Neural progenitor cell (in vitro differentiated cells): ENCODE data around the gene FOXA1. TPM values are rescaled to one million over a fixed set of nuclear protein-coding genes. Genes with fewer than 3 reads are reported as not detected.

ENCODE experiments used
- DNase-seq: peaks from one replicate; pipeline ENCODE4 v3.0.0-alpha.2; 2016; ENCODE audit warnings: low spot score
- H2AFZ ChIP-seq: fragments of 200-600 bp; sonication (generic); replicated peaks from 2 replicates; pipeline ENCODE4 v1.6.1; 2016; ENCODE audit warnings: antibody characterized with exemption
- H3F3A ChIP-seq: fragments of 200-600 bp; sonication (generic); 2 replicates; pipeline ENCODE4 v1.6.1; 2016; ENCODE audit warnings: antibody characterized with exemption, low read depth
- H3K27ac ChIP-seq: fragments of 200-600 bp; sonication (generic); 2 replicates; pipeline ENCODE4 v1.5.1; 2016; ENCODE audit warnings: mild to moderate bottlenecking
- H3K27me3 ChIP-seq: fragments of 200-600 bp; sonication (generic); 2 replicates; pipeline ENCODE4 v1.6.1; 2016; ENCODE audit warnings: mild to moderate bottlenecking, moderate library complexity
- H3K36me3 ChIP-seq: fragments of 200-600 bp; sonication (generic); 2 replicates; pipeline ENCODE4 v1.5.1; 2016
- H3K4me1 ChIP-seq: fragments of 200-600 bp; sonication (generic); 2 replicates; pipeline ENCODE4 v1.6.1; 2016; ENCODE audit warnings: mixed run types
- H3K4me2 ChIP-seq: fragments of 200-600 bp; sonication (generic); 2 replicates; pipeline ENCODE4 v1.6.1; 2016
- H3K4me3 ChIP-seq: fragments of 200-600 bp; sonication (generic); 2 replicates; pipeline ENCODE4 v1.5.1; 2016
- H3K79me2 ChIP-seq: fragments of 200-600 bp; sonication (generic); 2 replicates; pipeline ENCODE4 v1.6.1; 2016; ENCODE audit warnings: low read depth
- H3K9ac ChIP-seq: fragments of 200-600 bp; sonication (generic); 2 replicates; pipeline ENCODE4 v1.6.1; 2016
- H3K9me3 ChIP-seq: fragments of 200-600 bp; sonication (generic); 2 replicates; pipeline ENCODE4 v1.5.1; 2016; ENCODE audit warnings: low read depth
- H4K20me1 ChIP-seq: fragments of 200-600 bp; sonication (generic); 2 replicates; pipeline ENCODE4 v1.6.1; 2016; ENCODE audit warnings: low read depth
- H3K27ac Mint-ChIP-seq: 3 replicates; pipeline ENCODE4 v1.8.0; 2021; ENCODE audit warnings: mixed read lengths
- H3K27me3 Mint-ChIP-seq: 2 replicates; pipeline ENCODE4 v1.8.0; 2022; ENCODE audit warnings: low read depth, mild to moderate bottlenecking, inconsistent platforms, moderate library complexity, mixed read lengths; ENCODE audit not compliant: insufficient read depth
- H3K36me3 Mint-ChIP-seq: 3 replicates; pipeline ENCODE4 v1.8.0; 2021; ENCODE audit warnings: mixed read lengths
- H3K4me1 Mint-ChIP-seq: 3 replicates; pipeline ENCODE4 v1.8.0; 2021; ENCODE audit warnings: mixed read lengths
- H3K4me3 Mint-ChIP-seq: 3 replicates; pipeline ENCODE4 v1.8.0; 2021; ENCODE audit warnings: mild to moderate bottlenecking, moderate library complexity, mixed read lengths
- H3K9me3 Mint-ChIP-seq: 3 replicates; pipeline ENCODE4 v1.8.0; 2020; ENCODE audit warnings: mixed read lengths
- EZH2 ChIP-seq: fragments of 200-600 bp; sonication (generic); IDR thresholded peaks from 2 replicates; pipeline ENCODE4 v1.6.1; 2017; ENCODE audit warnings: antibody characterized with exemption, mild to moderate bottlenecking, moderate library complexity
- EZH2phosphoT487 ChIP-seq: fragments of 200-600 bp; sonication (generic); IDR thresholded peaks from 2 replicates; pipeline ENCODE4 v1.6.1; 2017; ENCODE audit warnings: antibody characterized with exemption
- total RNA-seq: library from RNA; depleted of rRNA; stranded (reverse); fragments of >200 nt; gene quantifications from 2 replicates; pipeline ENCODE4 v1.2.3, GENCODE V29; 2015; ENCODE audit warnings: low replicate concordance
- TF ChIP-seq, protein P1 (sequence below): fragments of 200-600 bp; sonication (generic); IDR thresholded peaks from 2 replicates; pipeline ENCODE4 v1.5.1; 2017; ENCODE audit warnings: antibody characterized with exemption, mild to moderate bottlenecking

FOXA1 gene
- total RNA-seq, 1 donor from 2014 or later, result 0.06 TPM

DNA sequence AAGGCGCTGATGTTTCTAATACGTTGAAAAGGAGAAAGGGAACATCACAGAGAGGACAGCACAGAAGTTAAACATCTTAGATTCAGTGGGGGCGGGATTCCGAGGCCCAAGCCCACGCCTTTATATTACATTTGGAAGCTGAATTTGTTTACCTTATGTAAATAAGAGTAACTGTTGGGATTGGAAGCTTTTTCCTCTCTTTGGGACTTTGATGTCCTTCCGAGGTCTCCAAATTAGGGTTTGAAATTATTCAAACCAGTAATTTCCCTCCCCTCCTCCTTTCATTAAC lies 6.4 kb downstream of the FOXA1 start:
- H3K9ac ChIP-seq, result no peak overlapping the region
- Mint-ChIP-seq H3K4me3 (peak overlapping the region; percentile 79), H3K27me3 (peaks cover 81% of the 10 kb centered on the region), H3K36me3 (no peaks in the 10 kb centered on the region), H3K27ac (no peak overlapping the region), H3K9me3 (no peaks in the 10 kb centered on the region), H3K4me1 (peaks cover 50% of the 10 kb centered on the region)
- TF ChIP-seq, protein P1, sequence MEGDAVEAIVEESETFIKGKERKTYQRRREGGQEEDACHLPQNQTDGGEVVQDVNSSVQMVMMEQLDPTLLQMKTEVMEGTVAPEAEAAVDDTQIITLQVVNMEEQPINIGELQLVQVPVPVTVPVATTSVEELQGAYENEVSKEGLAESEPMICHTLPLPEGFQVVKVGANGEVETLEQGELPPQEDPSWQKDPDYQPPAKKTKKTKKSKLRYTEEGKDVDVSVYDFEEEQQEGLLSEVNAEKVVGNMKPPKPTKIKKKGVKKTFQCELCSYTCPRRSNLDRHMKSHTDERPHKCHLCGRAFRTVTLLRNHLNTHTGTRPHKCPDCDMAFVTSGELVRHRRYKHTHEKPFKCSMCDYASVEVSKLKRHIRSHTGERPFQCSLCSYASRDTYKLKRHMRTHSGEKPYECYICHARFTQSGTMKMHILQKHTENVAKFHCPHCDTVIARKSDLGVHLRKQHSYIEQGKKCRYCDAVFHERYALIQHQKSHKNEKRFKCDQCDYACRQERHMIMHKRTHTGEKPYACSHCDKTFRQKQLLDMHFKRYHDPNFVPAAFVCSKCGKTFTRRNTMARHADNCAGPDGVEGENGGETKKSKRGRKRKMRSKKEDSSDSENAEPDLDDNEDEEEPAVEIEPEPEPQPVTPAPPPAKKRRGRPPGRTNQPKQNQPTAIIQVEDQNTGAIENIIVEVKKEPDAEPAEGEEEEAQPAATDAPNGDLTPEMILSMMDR, result no peak
- TF ChIP-seq EZH2phosphoT487, result peak; percentile 42
- no peak overlapping the region for H2AFZ ChIP-seq
- H3K4me1 ChIP-seq, result peaks cover 41% of the 10 kb centered on the region
- H3K4me3 ChIP-seq, result peak overlapping the region; percentile 47
- H3K36me3 ChIP-seq, result no peaks in the 10 kb centered on the region
- H3K9me3 ChIP-seq, result no peaks in the 10 kb centered on the region
- no peak for DNase-seq
- peaks cover 68% of the 10 kb centered on the region for H3F3A ChIP-seq
- no peak overlapping the region for H3K27ac ChIP-seq
- no peaks in the 10 kb centered on the region for H3K79me2 ChIP-seq
- H4K20me1 ChIP-seq, result peaks cover 99% of the 10 kb centered on the region
- peak overlapping the region; percentile 85 for H3K4me2 ChIP-seq
- peaks cover 100% of the 10 kb centered on the region for H3K27me3 ChIP-seq

DNA sequence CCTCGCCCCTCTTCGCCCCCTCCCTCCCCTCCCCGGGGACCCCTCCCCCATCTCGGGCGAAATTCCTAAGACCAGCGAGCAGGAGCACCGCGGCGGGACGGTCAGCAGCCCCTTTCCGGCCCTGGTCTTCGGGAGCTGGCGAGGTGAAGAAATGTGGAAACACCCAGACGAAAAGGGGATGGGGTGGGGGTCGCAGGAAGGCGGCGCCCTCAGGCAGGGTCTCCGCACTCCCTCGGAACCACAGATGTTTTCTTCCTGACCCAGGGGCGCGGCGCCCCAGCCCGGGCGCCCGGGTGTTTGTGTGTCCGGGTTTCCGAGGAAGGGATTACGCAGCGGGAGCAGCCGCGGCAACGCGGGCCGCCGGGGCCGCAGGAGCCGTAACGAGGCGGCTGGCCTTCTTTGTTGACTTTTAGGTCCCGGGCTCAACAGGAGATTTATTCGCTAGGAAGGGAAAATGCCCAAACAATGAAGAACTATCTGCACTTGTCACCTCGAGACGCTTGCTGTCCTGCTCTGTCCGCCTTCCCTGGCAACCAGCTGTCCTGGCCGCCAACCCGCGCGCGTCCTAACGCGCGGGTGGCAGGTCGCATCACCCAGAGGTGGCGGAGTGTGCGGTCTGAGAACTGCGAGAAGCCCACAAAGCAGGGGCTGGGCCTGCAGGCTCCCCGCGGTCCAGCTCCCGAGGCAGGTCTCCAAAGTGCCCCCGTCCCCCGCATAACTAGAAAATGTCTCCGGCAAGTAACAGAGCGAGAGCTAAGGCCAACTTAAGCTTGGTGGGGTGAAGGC lies 7.0 kb downstream of the FOXA1 start:
- Histone ChIP-seq H3K4me3 (peak overlapping the region; percentile 47), H3K27me3 (peaks cover 100% of the 10 kb centered on the region), H3K4me2 (peak overlapping the region; percentile 85), H2AFZ (no peak overlapping the region), H3K4me1 (peaks cover 41% of the 10 kb centered on the region), H3K9me3 (no peaks in the 10 kb centered on the region), H3K79me2 (no peaks in the 10 kb centered on the region), H4K20me1 (peaks cover 99% of the 10 kb centered on the region), H3K27ac (no peak overlapping the region), H3F3A (peaks cover 68% of the 10 kb centered on the region), H3K9ac (no peak overlapping the region), H3K36me3 (no peaks in the 10 kb centered on the region)
- Mint-ChIP-seq H3K27ac (no peak overlapping the region), H3K36me3 (no peaks in the 10 kb centered on the region), H3K27me3 (peaks cover 78% of the 10 kb centered on the region), H3K9me3 (no peaks in the 10 kb centered on the region), H3K4me3 (peak overlapping the region; percentile 79), H3K4me1 (peaks cover 53% of the 10 kb centered on the region)
- DNase-seq, result peak; percentile 87
- TF ChIP-seq, protein P1, result no peak
- TF ChIP-seq EZH2 (peak; percentile 96), EZH2phosphoT487 (peak; percentile 81)

DNA sequence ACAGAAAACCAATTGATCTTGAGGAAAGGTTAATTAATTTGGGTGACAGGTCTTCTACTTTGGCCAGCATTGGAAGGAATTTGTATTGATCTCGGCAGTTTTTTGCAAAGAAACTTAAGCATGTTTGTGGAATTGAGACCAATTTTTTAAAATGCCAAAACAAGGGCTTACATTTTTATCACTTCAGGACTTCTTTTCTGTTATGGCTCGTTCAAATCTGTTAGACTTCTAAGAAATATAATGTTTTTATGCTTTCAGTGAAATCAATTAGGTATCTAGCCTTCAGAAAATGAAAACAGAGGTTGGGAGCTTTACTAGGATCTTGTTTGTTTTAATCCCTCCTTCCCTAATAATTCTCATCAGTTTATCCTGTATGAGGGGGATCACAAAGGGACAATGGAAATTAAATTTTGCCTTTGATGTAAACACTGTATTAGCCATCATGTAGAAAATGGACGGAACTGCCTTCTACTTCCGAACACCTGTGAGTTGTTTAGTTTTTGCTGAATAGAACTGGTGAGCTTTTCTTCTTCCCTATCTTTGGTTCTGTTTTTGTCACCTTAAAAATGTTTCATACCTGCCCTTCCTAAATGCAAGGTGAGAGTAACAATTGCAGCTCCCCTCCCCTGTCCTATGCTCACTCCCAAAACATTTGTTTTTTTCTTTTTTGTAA lies 7.8 kb downstream of the FOXA1 start:
- Histone ChIP-seq H3K4me3 (peak overlapping the region; percentile 47), H3K4me2 (peak overlapping the region; percentile 85), H3K9me3 (no peaks in the 10 kb centered on the region), H2AFZ (no peak overlapping the region), H3K27me3 (peaks cover 100% of the 10 kb centered on the region), H3F3A (peaks cover 75% of the 10 kb centered on the region), H3K9ac (no peak overlapping the region), H3K36me3 (no peaks in the 10 kb centered on the region), H3K4me1 (peaks cover 41% of the 10 kb centered on the region), H3K79me2 (no peaks in the 10 kb centered on the region), H3K27ac (no peak overlapping the region), H4K20me1 (peaks cover 99% of the 10 kb centered on the region)
- Mint-ChIP-seq H3K4me3 (peak overlapping the region; percentile 79), H3K9me3 (no peaks in the 10 kb centered on the region), H3K27ac (no peak overlapping the region), H3K36me3 (no peaks in the 10 kb centered on the region), H3K4me1 (peaks cover 48% of the 10 kb centered on the region), H3K27me3 (peaks cover 77% of the 10 kb centered on the region)
- DNase-seq, result no peak
- TF ChIP-seq EZH2phosphoT487 (no peak), EZH2 (no peak)
- TF ChIP-seq, protein P1, result no peak
